ENCODE results near the gene RFTN1.

DNA sequence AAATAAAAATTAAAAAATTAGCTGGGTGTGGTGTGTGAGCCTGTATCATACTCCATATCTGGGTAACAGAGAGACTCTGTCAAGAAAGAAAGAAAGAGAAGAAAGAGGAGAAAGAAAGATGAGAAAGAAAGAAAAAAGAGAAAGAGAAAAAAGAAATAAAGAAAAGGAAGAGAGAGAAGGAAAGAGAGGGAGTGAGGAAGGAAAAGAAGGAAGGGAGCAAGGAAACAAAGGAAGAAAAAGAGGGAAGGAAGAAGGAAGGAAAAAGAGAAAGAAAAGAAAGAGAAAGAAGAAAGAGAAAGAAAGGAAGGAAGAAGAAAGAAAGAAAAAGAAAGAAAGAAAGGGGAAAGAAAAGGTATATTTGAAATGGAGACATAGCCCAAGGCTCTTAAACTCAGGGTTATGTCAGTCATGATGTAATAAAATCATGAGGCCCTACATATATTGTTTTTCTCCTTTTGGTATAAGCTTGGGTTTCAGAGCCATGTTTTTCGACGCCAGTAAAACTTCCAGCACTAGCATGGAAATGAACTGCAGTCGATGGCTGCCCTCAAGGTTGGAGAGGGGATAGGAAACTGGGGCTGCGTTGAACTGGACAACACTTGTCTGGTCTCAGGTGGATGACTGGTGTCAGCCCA, 38.0 kb upstream of the RFTN1 start:
- TF ChIP-seq POLR2A (IDR thresholded peaks at IDR 0.05; ENCODE audit: low read length) (no peak), GATA1 (IDR thresholded peaks at IDR 0.05; ENCODE audit: low read depth, low read length) (no peak)
